Measurements from ENCODE around the gene NUP62. TPM values are rescaled to one million over a fixed set of nuclear protein-coding genes. Genes with fewer than 3 reads are reported as not detected.

The NUP62 gene
- total and polyA plus RNA-seq, 2 of the 8 experiments (the other 6 are each of a cell fraction or from before 2014, with no cell fraction given) = 50.0 to 107 TPM

DNA sequence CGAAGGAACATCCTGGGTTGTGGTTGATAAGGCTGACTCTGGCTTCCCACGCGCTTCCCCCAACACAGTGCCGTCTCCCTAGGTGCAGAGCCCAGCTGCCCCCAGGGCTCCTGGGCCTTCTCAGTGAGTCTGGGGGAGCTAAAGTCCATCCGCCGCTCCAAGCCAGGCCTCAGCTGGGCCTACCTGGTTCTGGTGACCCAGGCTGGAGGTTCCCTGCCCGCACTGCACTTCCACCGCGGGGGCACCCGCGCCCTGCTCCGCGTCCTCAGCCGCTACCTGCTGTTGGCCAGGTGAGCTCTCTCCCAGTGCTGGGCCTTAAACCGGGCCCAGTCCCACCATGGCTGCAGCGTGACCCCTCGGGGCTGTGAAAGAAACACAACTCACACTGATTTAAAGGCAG lies 48.1 kb downstream of the NUP62 start:
- Histone ChIP-seq H3K14ac (ENCODE audit: insufficient read length) (no peak overlapping the region), H2BK120ac (replicated peaks; ENCODE audit: low read depth, low read length) (no peak overlapping the region), H3K4me1 (replicated peaks in 1 of 4; ENCODE audit: control insufficient read depth in 3 of 4, insufficient read depth in 4 of 4, low read length in 3 of 4) (peaks cover 0 to 7% (median 4%) of the 10 kb centered on the region in 4 experiments; a peak in 5 of 7 replicates), H4K8ac (ENCODE audit: extremely low read depth, insufficient read depth, low read length) (peak overlapping the region; percentile 22; the same call in 1 of the 2 replicates), H2BK12ac (ENCODE audit: low read depth, low read length) (no peak overlapping the region), H3K27ac (ENCODE audit: low read depth, low read length) (no peak overlapping the region), H3K23me2 (ENCODE audit: low read depth, low read length) (peaks cover 9% of the 10 kb centered on the region), H2BK20ac (ENCODE audit: low read length) (no peak overlapping the region), H3K4me3 (ENCODE audit: extremely low read depth in 1 of 4, insufficient read depth in 2 of 4, low read depth in 3 of 4, low read length in 4 of 4) (no peak overlapping the region), H3K27me3 (replicated peaks in 1 of 4; ENCODE audit: control insufficient read depth in 3 of 4, extremely low read depth in 1 of 4, insufficient read depth in 3 of 4, low read length in 3 of 4) (no peaks in the 10 kb centered on the region), H4K5ac (ENCODE audit: insufficient read length, low read depth, low read length) (no peak overlapping the region), H3K18ac (ENCODE audit: extremely low read depth, low read length) (no peak overlapping the region), H4K91ac (replicated peaks; ENCODE audit: insufficient read length, low read length) (no peak overlapping the region), H3K36me3 (ENCODE audit: control insufficient read depth in 2 of 4, insufficient read depth in 4 of 4, low read length in 3 of 4) (peaks cover 22 to 56% (median 47%) of the 10 kb centered on the region in 4 experiments), H2BK15ac (ENCODE audit: low read length) (no peak overlapping the region), H2AFZ (ENCODE audit: low read length) (no peak overlapping the region), H4K20me1 (replicated peaks in 1 of 2; ENCODE audit: control insufficient read depth in 1 of 2, insufficient read depth in 2 of 2, low read length in 2 of 2) (peaks cover 10 to 18% of the 10 kb centered on the region in 2 experiments), H2BK5ac (ENCODE audit: low read depth, low read length) (no peak overlapping the region), H3K9ac (replicated peaks in 1 of 4; ENCODE audit: extremely low read depth in 1 of 4, low read depth in 3 of 4, low read length in 3 of 4) (no peak overlapping the region), H3K23ac (ENCODE audit: insufficient read length) (no peak overlapping the region), H3K79me2 (ENCODE audit: control insufficient read depth in 1 of 2, insufficient read depth in 2 of 2, low read length in 2 of 2) (peaks cover 0 to 12% of the 10 kb centered on the region in 2 experiments; a peak in 2 of 4 replicates), H3K9me3 (ENCODE audit: insufficient read depth in 2 of 2, low read depth in 1 of 2, low read length in 1 of 2) (no peaks in the 10 kb centered on the region), H3K79me1 (ENCODE audit: low read depth, low read length) (peaks cover 9% of the 10 kb centered on the region; the same call in 1 of the 2 replicates), H2AK5ac (ENCODE audit: low read depth, low read length) (no peak overlapping the region), H3K4me2 (ENCODE audit: insufficient read depth in 1 of 2, low read depth in 2 of 2, low read length in 2 of 2) (no peak overlapping the region), H3K56ac (replicated peaks; ENCODE audit: insufficient read length, low read depth, low read length) (no peak overlapping the region), H3K4ac (replicated peaks; ENCODE audit: insufficient read length, low read depth, low read length) (no peak overlapping the region)
- ChIA-PET POLR2A (ENCODE audit: partially characterized antibody) (interaction anchor here (0.8 to 2.0 kb wide), 8 partner anchors 9 to 71 kb away, joined by 3 to 8 read pairs (median 3); no protein-coding TSS in a partner anchor), CTCF (ENCODE audit: partially characterized antibody) (interaction anchor here (1.1 to 2.0 kb wide), 3 partner anchors 10 to 94 kb away, joined by 3 to 5 read pairs (median 3); no protein-coding TSS in a partner anchor)
- no peak for FAIRE-seq
- DNase-seq (ENCODE audit: low read depth in 1 of 2, low spot score in 2 of 2) = no peak
- 94% methylated on average over 17 of the region's 17 CpGs; no CpG with 5 or more reads in 1 of the 2 experiments for whole genome bisulfite sequencing, 2 experiments (ENCODE audit: extremely low coverage in 1 of 2, insufficient coverage in 1 of 2, insufficient read length in 1 of 2, insufficient replicate concordance in 2 of 2, low coverage in 1 of 2, low lambda C conversion rate in 2 of 2, missing lambda C conversion rate in 1 of 2)
- TF ChIP-seq EGR1 (IDR thresholded peaks at IDR 0.05; ENCODE audit: borderline replicate concordance, low read depth, low read length) (no peak), BRCA1 (IDR thresholded peaks at IDR 0.05; ENCODE audit: low read depth, low read length) (no peak), RFX5 (IDR thresholded peaks at IDR 0.05; ENCODE audit: borderline replicate concordance, low read depth, low read length) (no peak), BCL11A (IDR thresholded peaks at IDR 0.05; ENCODE audit: low read depth in 2 of 2, low read length in 2 of 2) (no peak), SP1 (IDR thresholded peaks at IDR 0.05; ENCODE audit: low read depth, low read length) (no peak), POLR2A (IDR thresholded peaks at IDR 0.05; ENCODE audit: control extremely low read depth in 1 of 2, low read depth in 2 of 2, low read length in 2 of 2) (no peak), KDM4A (IDR thresholded peaks at IDR 0.05; ENCODE audit: low read depth, low read length, severe bottlenecking) (no peak), CHD1 (IDR thresholded peaks at IDR 0.05; ENCODE audit: low read depth, low read length) (no peak)

Data from H1 (cell line).